Parathyroid adenoma (tissue), 2 donors: Measurements from ENCODE around the gene NTF3.

Experiments
- H2AFZ ChIP-seq: fragments of 300-600 bp; sonication (generic); one replicate; pipeline ENCODE4 v1.7.0; 2017; ENCODE audit warnings: antibody characterized with exemption, mild to moderate bottlenecking
- H3K27ac ChIP-seq: fragments of 300-600 bp; sonication (generic); one replicate; pipeline ENCODE4 v1.7.0; 2017
- H3K27me3 ChIP-seq: fragments of 300-600 bp; sonication (generic); one replicate; pipeline ENCODE4 v1.7.0; 2017; ENCODE audit warnings: low read length; ENCODE audit not compliant: control insufficient read depth, insufficient read depth
- H3K36me3 ChIP-seq: fragments of 300-600 bp; sonication (generic); one replicate; pipeline ENCODE4 v1.7.0; 2017; ENCODE audit warnings: low read length; ENCODE audit not compliant: control insufficient read depth, insufficient read depth
- H3K4me1 ChIP-seq: fragments of 300-600 bp; sonication (generic); one replicate; pipeline ENCODE4 v1.7.0; 2017; ENCODE audit warnings: control low read depth
- H3K4me2 ChIP-seq: fragments of 300-600 bp; sonication (generic); one replicate; pipeline ENCODE4 v1.7.0; 2017; ENCODE audit warnings: low read length
- H3K4me3 ChIP-seq: fragments of 300-600 bp; sonication (generic); one replicate; pipeline ENCODE4 v1.7.0; 2017; ENCODE audit warnings: low read depth, low read length
- H3K79me2 ChIP-seq: fragments of 300-600 bp; sonication (generic); one replicate; pipeline ENCODE4 v1.7.0; 2017; ENCODE audit warnings: control low read depth
- H3K9ac ChIP-seq: fragments of 300-600 bp; sonication (generic); one replicate; pipeline ENCODE4 v1.7.0; 2017; ENCODE audit warnings: mild to moderate bottlenecking
- H3K9me3 ChIP-seq: fragments of 300-600 bp; sonication (generic); one replicate; pipeline ENCODE4 v1.7.0; 2017; ENCODE audit warnings: low read length; ENCODE audit not compliant: control insufficient read depth
- CTCF ChIP-seq: fragments of 300-600 bp; sonication (generic); IDR thresholded peaks from one replicate; pipeline ENCODE4 v1.7.0; 2017; ENCODE audit warnings: antibody characterized with exemption, mild to moderate bottlenecking
- donor health status: primary hyperparathyroidism.

NTF3 gene

GRCh38 chr12:5434647-5435560 is 3.0 kb downstream of the NTF3 start:
- Histone ChIP-seq H3K9me3 (no peaks in the 10 kb centered on the region), H3K4me1 (no peaks in the 10 kb centered on the region)

GRCh38 chr12:5437182-5437583 is 5.3 kb downstream of the NTF3 start:
- H3K27me3 ChIP-seq = peaks cover 6% of the 10 kb centered on the region
- no peaks in the 10 kb centered on the region for H3K79me2 ChIP-seq
- TF ChIP-seq CTCF = no peak
- H3K4me3 ChIP-seq = no peak overlapping the region
- no peak overlapping the region for H3K27ac ChIP-seq
- no peak overlapping the region for H3K4me2 ChIP-seq
- no peak overlapping the region for H3K9ac ChIP-seq
- no peak overlapping the region for H2AFZ ChIP-seq
- no peaks in the 10 kb centered on the region for H3K36me3 ChIP-seq
- no peaks in the 10 kb centered on the region for H3K9me3 ChIP-seq
- no peaks in the 10 kb centered on the region for H3K4me1 ChIP-seq

More at GRCh38 chr12:5434647-5435560, 3.0 kb downstream of the NTF3 start:
- H3K4me2 ChIP-seq = no peak overlapping the region
- H3K36me3 ChIP-seq = no peaks in the 10 kb centered on the region
- no peak overlapping the region for H3K27ac ChIP-seq
- peaks cover 10% of the 10 kb centered on the region for H3K27me3 ChIP-seq
- no peak for TF ChIP-seq CTCF
- no peak overlapping the region for H3K9ac ChIP-seq
- H3K4me3 ChIP-seq = no peak overlapping the region
- H3K79me2 ChIP-seq = no peaks in the 10 kb centered on the region
- H2AFZ ChIP-seq = no peak overlapping the region

DNA sequence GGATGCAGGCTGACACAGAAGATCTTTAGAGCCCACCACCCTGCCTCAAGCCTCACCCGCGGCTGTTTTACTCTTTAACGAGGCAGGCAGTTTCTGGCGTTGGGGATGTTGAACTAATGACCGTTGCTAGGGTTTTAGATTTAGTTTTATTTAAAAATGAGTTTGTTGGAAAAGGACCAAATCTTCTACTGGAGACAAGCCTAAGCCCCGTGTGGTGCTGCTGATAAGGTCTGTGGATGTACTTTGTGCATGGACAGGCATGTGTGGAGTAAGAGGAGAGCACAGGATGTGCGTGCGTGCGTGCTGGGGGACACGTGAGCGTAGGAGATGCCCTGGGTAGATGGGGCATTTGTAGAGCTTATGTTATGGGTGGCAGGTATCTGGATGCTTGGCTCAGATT is 5.7 kb downstream of the NTF3 start:
- Histone ChIP-seq H3K27ac (no peak overlapping the region), H2AFZ (no peak overlapping the region), H3K4me1 (no peaks in the 10 kb centered on the region), H3K79me2 (no peaks in the 10 kb centered on the region), H3K27me3 (peaks cover 5% of the 10 kb centered on the region), H3K4me2 (no peak overlapping the region), H3K4me3 (no peak overlapping the region), H3K36me3 (no peaks in the 10 kb centered on the region), H3K9me3 (no peaks in the 10 kb centered on the region), H3K9ac (no peak overlapping the region)
- no peak for TF ChIP-seq CTCF

DNA sequence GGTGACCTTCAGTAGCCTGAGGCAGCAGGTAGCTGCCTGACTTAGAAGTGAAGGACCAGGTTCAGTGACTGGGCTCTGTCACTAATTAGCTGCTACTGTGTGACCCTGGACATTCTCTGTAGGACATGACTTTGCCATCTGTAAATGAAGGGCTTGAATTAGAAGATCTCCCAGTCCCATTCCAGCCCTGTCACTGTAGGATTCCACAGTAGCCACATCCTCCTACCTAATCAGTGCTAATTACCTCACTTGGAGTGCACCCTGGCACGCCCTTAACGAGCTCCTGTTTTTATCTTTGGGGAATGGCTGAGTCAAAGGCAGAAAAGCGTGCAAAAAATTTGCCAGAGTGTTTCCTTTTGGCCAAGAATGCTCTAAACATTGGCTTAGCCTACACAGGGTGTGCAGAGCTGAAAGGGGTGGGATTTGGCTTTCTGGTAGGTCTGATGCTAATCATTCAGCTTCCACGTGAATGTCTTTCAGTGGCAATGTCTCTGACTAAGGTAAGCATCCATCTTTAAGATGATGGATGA is 6.8 kb downstream of the NTF3 start:
- Histone ChIP-seq H3K4me3 (no peak overlapping the region), H3K9me3 (no peaks in the 10 kb centered on the region), H2AFZ (no peak overlapping the region), H3K79me2 (no peaks in the 10 kb centered on the region), H3K27ac (no peak overlapping the region), H3K4me2 (no peak overlapping the region), H3K4me1 (no peaks in the 10 kb centered on the region), H3K36me3 (no peaks in the 10 kb centered on the region), H3K9ac (no peak overlapping the region), H3K27me3 (no peaks in the 10 kb centered on the region)
- TF ChIP-seq CTCF = no peak
